HepG2 (cell line): Measurements from ENCODE around the gene PODXL2. TPM values are rescaled to one million over a fixed set of nuclear protein-coding genes. Genes with fewer than 3 reads are reported as not detected.

Source experiments
- ATAC-seq: fragments of 200-7000 bp; cut with Tn5 transposase; 3 replicates; pipeline ENCODE4 v1.9.1; 2020; ENCODE audit warnings: mild to moderate bottlenecking, moderate library complexity
- BruUV-seq: library from RNA; stranded (reverse); fragments of 400-500 nt; replicated peaks from 2 replicates; lab custom pipeline; 2021; lab: Mats Ljungman, UMichigan
- CTCF ChIA-PET: fragments of 300-600 bp; formaldehyde crosslinking; extraction: SDS; loops from one replicate; lab custom pipeline; 2021; ENCODE audit warnings: low total read pairs, inconsistent platforms, low intra/inter-chr PET ratio; lab: Yijun Ruan, JAX
- POLR2A ChIA-PET: fragments of 350-600 bp; sonication (Branson Sonifier 250); formaldehyde crosslinking; loops from one replicate; lab custom pipeline; 2020; ENCODE audit warnings: antibody characterized with exemption, inconsistent platforms; lab: Yijun Ruan, JAX
- DNase-seq: peaks from one replicate; pipeline ENCODE4 v3.0.0-alpha.2; 2015; ENCODE audit warnings: low spot score
- FAIRE-seq: peaks from 3 replicates; lab custom pipeline; 2011; peaks lifted over from hg19 to GRCh38; lab: Jason Lieb, UNC
- H2AFZ ChIP-seq: one replicate; pipeline ENCODE4 v1.6.1; 2011; ENCODE audit warnings: low read length, inconsistent platforms
- H3K27ac ChIP-seq: fragments of 300-600 bp; 3 replicates; pipeline ENCODE4 v1.8.0; 2011; ENCODE audit warnings: mixed run types, mild to moderate bottlenecking, mixed read lengths, low read length, inconsistent platforms; ENCODE audit not compliant: insufficient read depth; ENCODE audit errors: extremely low read length
- H3K27me3 ChIP-seq, 2 experiments: fragments of 200-600 bp in 1 of 2; 2 replicates in 1 of 2; 3 replicates in 1 of 2; pipeline versions ENCODE4 v1.6.0 to v1.8.0; 2011; ENCODE audit warnings: low read length in 2 of 2, mild to moderate bottlenecking in 2 of 2, moderate library complexity in 2 of 2, inconsistent platforms in 1 of 2; ENCODE audit not compliant: insufficient read depth in 2 of 2, control insufficient read depth in 1 of 2
- H3K36me3 ChIP-seq, 2 experiments: fragments of 200-600 bp in 1 of 2; replicated peaks in 1 of 2; 2 replicates in 1 of 2; 3 replicates in 1 of 2; pipeline versions ENCODE4 v1.5.1 to v1.8.0; 2011; ENCODE audit warnings: low read length in 2 of 2, inconsistent platforms in 1 of 2; ENCODE audit not compliant: insufficient read depth in 2 of 2, control insufficient read depth in 1 of 2
- H3K4me1 ChIP-seq: 2 replicates; pipeline ENCODE4 v1.5.1; 2012; ENCODE audit warnings: low read length, inconsistent platforms; ENCODE audit not compliant: insufficient read depth
- H3K4me2 ChIP-seq: 2 replicates; pipeline ENCODE4 v1.6.0; 2011; ENCODE audit warnings: low read depth, low read length, inconsistent platforms
- H3K4me3 ChIP-seq, 3 experiments: fragments of 200-600 bp in 1 of 3; sonication (generic), shearing (Covaris generic) in 1 of 3; replicated peaks in 1 of 3; 2 replicates each; pipeline ENCODE4 v1.5.1; 2011 to 2016; ENCODE audit warnings: low read length in 3 of 3, inconsistent platforms in 2 of 3, low read depth in 2 of 3, mild to moderate bottlenecking in 2 of 3, control low read depth in 1 of 3, mixed read lengths in 1 of 3; ENCODE audit not compliant: insufficient read depth in 1 of 3
- H3K79me2 ChIP-seq: one replicate; pipeline ENCODE4 v1.6.1; 2011; ENCODE audit warnings: low read length, inconsistent platforms; ENCODE audit not compliant: insufficient read depth
- H3K9ac ChIP-seq: 2 replicates; pipeline ENCODE4 v1.6.0; 2011; ENCODE audit warnings: mild to moderate bottlenecking, low read depth, low read length, inconsistent platforms; ENCODE audit not compliant: insufficient read depth
- H3K9me3 ChIP-seq: 2 replicates; pipeline ENCODE4 v1.5.1; 2012; ENCODE audit warnings: mild to moderate bottlenecking, low read length
- H4K20me1 ChIP-seq: 2 replicates; pipeline ENCODE4 v1.6.0; 2011; ENCODE audit warnings: inconsistent platforms, mild to moderate bottlenecking, low read length, moderate library complexity; ENCODE audit not compliant: insufficient read depth
- DNMT3B ChIP-seq: conservative IDR thresholded peaks from 2 replicates; pipeline ENCODE4 v1.6.1; 2016; ENCODE audit warnings: missing biosample characterization, control low read depth
- JARID2 ChIP-seq: sonication (generic); formaldehyde crosslinking; IDR thresholded peaks from 2 replicates; pipeline ENCODE4 v1.8.1; 2023; ENCODE audit warnings: missing genetic modification reagents, inconsistent platforms; ENCODE audit not compliant: insufficient replicate concordance
- KLF11 ChIP-seq: IDR thresholded peaks from 2 replicates; pipeline ENCODE4 v1.6.1; 2016; ENCODE audit warnings: missing compliant biosample characterization
- MTA1 ChIP-seq: sonication (generic); formaldehyde crosslinking; IDR thresholded peaks from 2 replicates; pipeline ENCODE4 v1.4.0; 2020; ENCODE audit warnings: missing genetic modification reagents, mild to moderate bottlenecking, borderline replicate concordance
- MXI1 ChIP-seq: IDR thresholded peaks from 3 replicates; pipeline ENCODE4 v1.6.1; 2012; ENCODE audit warnings: low read depth, low read length, inconsistent platforms, borderline replicate concordance
- NR1H2 ChIP-seq: sonication (generic); formaldehyde crosslinking; IDR thresholded peaks from 2 replicates; pipeline ENCODE4 v1.8.1; 2022; ENCODE audit warnings: low read depth, missing genetic modification reagents, borderline replicate concordance
- RARA ChIP-seq: IDR thresholded peaks from 2 replicates; pipeline ENCODE4 v1.6.1; 2016; ENCODE audit warnings: missing genetic modification reagents, missing compliant biosample characterization
- RXRB ChIP-seq: IDR thresholded peaks from 2 replicates; pipeline ENCODE4 v1.6.1; 2016; ENCODE audit warnings: borderline replicate concordance, missing genetic modification reagents, missing compliant biosample characterization
- ZNF562 ChIP-seq: sonication (generic); formaldehyde crosslinking; IDR thresholded peaks from 2 replicates; pipeline ENCODE4 v1.8.0; 2022; ENCODE audit warnings: missing genetic modification reagents, borderline replicate concordance
- ZNF772 ChIP-seq: sonication (generic); formaldehyde crosslinking; IDR thresholded peaks from 2 replicates; pipeline ENCODE4 v1.5.0; 2020; ENCODE audit warnings: mild to moderate bottlenecking, missing genetic modification reagents
- ZNF773 ChIP-seq: sonication (generic); formaldehyde crosslinking; IDR thresholded peaks from 2 replicates; pipeline ENCODE4 v1.4.0; 2020; ENCODE audit warnings: missing genetic modification reagents, borderline replicate concordance
- ZNF790 ChIP-seq: sonication (generic); formaldehyde crosslinking; IDR thresholded peaks from 2 replicates; pipeline ENCODE4 v1.8.0; 2022; ENCODE audit warnings: missing genetic modification reagents, mild to moderate bottlenecking, borderline replicate concordance
- WGBS: methylation state at CpG from one replicate; pipeline ENCODE4 v1.1.6; 2017; ENCODE audit warnings: low lambda C conversion rate; 5-methylcytosine and 5-hydroxymethylcytosine counted together
- in situ Hi-C: cut with HindIII; loops from 2 replicates; pipeline ENCODE4 v1.10.0; 2017; ENCODE audit warnings: low pct_unique_long_range_greater_than_20kb; ENCODE audit not compliant: extremely low pct_ligation_motif_present
- intact Hi-C: fragments of 100-400 bp; cut with micrococcal nuclease; formaldehyde crosslinking; loops from one replicate; pipeline ENCODE4 v1.10.0; 2022; ENCODE audit not compliant: unreplicated experiment
- polyA plus RNA-seq, 8 experiments: library from polyadenylated mRNA; depleted of rRNA in 3 of 8; stranded (reverse) in 7 of 8; unstranded in 1 of 8; fragments of >200 nt; fragmentation: Illumina TruSeq in 4 of 8; extraction: Trizol in 4 of 8; gene quantifications; 2 replicates each; pipeline versions ENCODE4 v1.2.1 to v1.2.3, GENCODE V29; 2011 to 2016; ENCODE audit warnings: low read depth in 4 of 8, missing spikeins in 1 of 8, mixed read lengths in 1 of 8; ENCODE audit not compliant: insufficient read depth in 1 of 8
- total RNA-seq, 5 experiments: library from RNA; depleted of rRNA; stranded (reverse); fragments of >200 nt; fragmentation: Illumina TruSeq; extraction: Trizol; gene quantifications; 2 replicates each; pipeline ENCODE4 v1.2.3, GENCODE V29; 2016; ENCODE audit warnings: low read depth in 1 of 5

Gene PODXL2
- total and polyA plus RNA-seq, 2 of the 13 experiments (the other 11 are each of a cell fraction or from before 2014, with no cell fraction given) = 20.4 to 25.1 TPM

GRCh38 chr3:127585813-127586413 lies 43.1 kb upstream of the PODXL2 start:
- 100% methylated on average over 1 of the region's 6 CpGs for WGBS
- in situ Hi-C loops = no loop called here
- Histone ChIP-seq H3K4me2 (no peak overlapping the region), H3K79me2 (peaks cover 27% of the 10 kb centered on the region), H4K20me1 (peaks cover 18% of the 10 kb centered on the region; the same call in 1 of the 2 replicates), H3K36me3 (0 out of 5 replicates have a peak, but pooled peaks cover 0 to 10% of the 10 kb centered on the region in 2 experiments), H3K4me3 (no peak overlapping the region), H3K9me3 (no peaks in the 10 kb centered on the region), H2AFZ (no peak overlapping the region), H3K4me1 (peaks cover 23% of the 10 kb centered on the region), H3K9ac (no peak overlapping the region), H3K27ac (no peak overlapping the region), H3K27me3 (no peaks in the 10 kb centered on the region; a peak in 1 of 5 replicates)
- no peak for TF ChIP-seq JARID2
- no peak for TF ChIP-seq MTA1 (CRISPR knock-in tag)
- no peak for TF ChIP-seq RARA (CRISPR knock-in tag)
- no peak for TF ChIP-seq RXRB (CRISPR knock-in tag)
- no peak for TF ChIP-seq ZNF562 (CRISPR knock-in tag)
- no peak for TF ChIP-seq KLF11 (CRISPR knock-in tag)
- TF ChIP-seq NR1H2 (CRISPR knock-in tag) = no peak
- no peak for TF ChIP-seq DNMT3B (CRISPR knock-in tag)
- no peak for TF ChIP-seq ZNF773 (CRISPR knock-in tag)
- no peak for TF ChIP-seq MXI1
- no peak for TF ChIP-seq ZNF790
- no peak for TF ChIP-seq ZNF772 (CRISPR knock-in tag)
- ATAC-seq = no peak
- FAIRE-seq = no peak
- BruUV-seq = no TSS peak
- CTCF ChIA-PET = no interaction called here
- DNase-seq = no peak
- intact Hi-C loops = no loop called here
- POLR2A ChIA-PET = no interaction called here
